Glomerular visceral epithelial cell (primary cell): ENCODE results near the gene ATF6.
A peak's percentile ranks its signal among the peaks of the same experiment; 100 is the strongest.

Source experiments
- DNase-seq: peaks from one replicate; pipeline ENCODE4 v3.0.0-alpha.2; 2016; ENCODE audit errors: extremely low spot score

Gene ATF6

GRCh38 chr1:161936786-161937185, 170.7 kb downstream of the ATF6 start:
- DNase-seq: no peak

- DNase-seq: no peak
Measured at GRCh38 chr1:161940866-161941591, 174.9 kb downstream of the ATF6 start.

- DNase-seq: no peak
Measured at GRCh38 chr1:161941726-161942436, 175.8 kb downstream of the ATF6 start.

- DNase-seq: no peak
Measured at GRCh38 chr1:161943737-161944136, 177.6 kb downstream of the ATF6 start.

DNA sequence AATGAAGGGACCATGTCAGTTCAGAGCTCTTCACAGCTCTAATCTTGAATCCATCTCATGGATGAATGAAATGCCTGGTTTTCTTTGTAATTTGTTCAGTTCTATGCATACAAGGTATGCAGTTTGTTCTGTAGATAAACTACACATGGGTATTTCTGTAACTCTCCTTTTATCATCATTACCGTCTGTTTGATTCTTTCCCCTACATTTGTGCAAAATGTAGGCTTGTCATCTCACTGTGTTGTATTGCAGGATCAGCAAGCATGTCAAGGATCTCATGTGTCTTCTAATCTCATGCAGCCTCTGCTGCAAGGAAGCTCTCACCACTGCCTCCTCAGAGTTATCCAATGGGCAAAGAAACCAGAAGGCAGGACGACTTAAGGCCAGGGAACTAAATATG, 178.3 kb downstream of the ATF6 start:
- DNase-seq: no peak

GRCh38 chr1:161945306-161946060, 179.4 kb downstream of the ATF6 start:
- no peak for DNase-seq

GRCh38 chr1:161946071-161946987, 180.2 kb downstream of the ATF6 start:
- no peak for DNase-seq

DNA sequence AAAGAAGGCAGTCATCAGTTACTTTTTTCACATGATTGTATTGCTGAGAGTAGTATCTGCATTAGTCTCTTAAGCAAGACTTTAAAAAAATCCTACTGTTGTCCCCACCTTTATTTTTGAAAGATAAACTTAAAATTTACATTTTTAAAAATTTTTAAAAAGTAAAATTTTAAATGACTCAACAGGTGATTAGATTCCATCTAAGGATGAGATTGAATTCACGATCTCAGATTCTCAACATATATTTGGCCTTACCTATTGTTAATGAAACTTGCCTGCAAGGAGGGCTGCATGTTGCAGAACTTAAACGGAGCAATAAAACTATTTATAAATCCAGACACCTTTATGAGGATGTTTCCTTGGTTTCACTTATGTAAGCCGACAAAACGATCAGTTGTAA, 182.3 kb downstream of the ATF6 start:
- no peak for DNase-seq

GRCh38 chr1:161949548-161949947, 183.4 kb downstream of the ATF6 start:
- DNase-seq: no peak

GRCh38 chr1:161950377-161950776, 184.3 kb downstream of the ATF6 start:
- DNase-seq: no peak

- no peak for DNase-seq
Measured at GRCh38 chr1:161951646-161952045, 185.5 kb downstream of the ATF6 start.

DNA sequence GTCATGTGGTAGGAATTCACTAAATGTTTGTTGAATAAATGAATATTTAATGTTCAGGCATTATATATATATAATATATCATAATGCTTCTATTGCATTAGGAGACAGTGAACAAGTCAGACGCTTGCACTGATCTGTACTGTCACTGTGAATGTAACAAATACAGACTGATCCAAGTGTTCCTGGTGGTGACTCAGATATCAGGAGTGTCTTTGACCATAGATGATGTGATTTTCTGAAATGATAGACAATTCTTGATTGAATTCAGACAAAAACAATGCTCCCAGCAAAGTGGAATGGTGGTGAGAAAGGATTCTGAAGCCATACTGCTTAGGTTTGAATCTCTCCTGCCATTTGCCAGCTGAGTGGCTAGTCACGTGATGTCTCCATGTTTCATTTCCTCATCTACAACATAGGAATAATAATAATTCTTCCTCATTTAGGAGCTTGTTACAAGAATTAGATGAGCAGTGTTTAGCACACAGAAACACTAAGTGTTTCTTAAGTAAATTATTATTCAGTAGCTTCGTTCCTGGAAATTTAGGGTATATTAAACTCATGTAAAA, 186.6 kb downstream of the ATF6 start:
- DNase-seq: no peak

DNA sequence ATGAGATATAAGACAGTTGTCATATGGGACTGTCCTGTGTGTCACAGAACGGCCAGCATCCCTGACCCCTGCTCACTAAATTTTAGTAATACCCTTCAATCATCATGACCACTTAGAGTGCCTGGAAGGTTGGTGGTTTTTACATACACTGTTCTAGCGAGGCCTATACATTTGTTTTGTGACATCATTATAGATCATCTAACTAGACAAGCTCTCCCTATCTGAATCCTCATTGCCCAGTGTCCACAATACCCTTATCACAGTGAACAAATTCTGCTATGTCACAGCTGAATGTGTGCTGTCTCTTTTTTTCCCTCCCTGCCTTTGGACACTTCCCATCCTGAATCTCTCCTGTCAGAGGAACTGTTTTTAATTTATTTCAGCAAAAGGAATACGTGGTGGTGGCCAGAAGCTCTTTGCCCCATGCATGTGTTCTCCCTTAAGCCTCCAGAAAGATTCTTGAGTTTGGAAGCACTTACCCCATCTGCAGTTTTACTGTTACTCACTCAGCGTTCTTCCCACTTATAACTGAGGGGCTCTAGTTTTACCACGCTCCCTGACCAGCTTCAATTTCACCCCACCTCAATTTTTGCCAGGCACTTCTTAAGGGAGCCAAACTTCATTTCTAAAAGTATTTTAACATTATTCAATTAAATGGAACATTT, 187.3 kb downstream of the ATF6 start:
- no peak for DNase-seq

DNA sequence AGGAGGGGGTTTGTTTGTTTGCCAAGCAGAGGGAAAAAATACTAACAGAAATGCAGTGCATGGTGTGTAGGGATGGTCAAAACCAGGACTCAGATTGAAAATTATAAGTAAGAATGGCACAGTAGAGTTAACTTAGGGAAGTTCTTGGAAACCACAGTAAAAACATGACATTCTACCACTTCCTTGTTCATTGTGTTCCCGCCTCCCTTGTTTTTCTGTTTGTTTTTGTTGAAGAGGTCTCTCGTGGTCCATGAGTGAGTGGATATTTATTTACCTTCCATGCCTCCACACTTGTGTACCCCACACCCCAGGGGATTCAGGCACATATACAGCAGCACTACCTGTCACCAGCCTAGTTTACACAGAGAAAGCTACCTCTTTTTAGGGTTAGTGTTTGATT, 187.9 kb downstream of the ATF6 start:
- DNase-seq: no peak

- DNase-seq: no peak
Measured at GRCh38 chr1:161954466-161954865, 188.3 kb downstream of the ATF6 start.

- DNase-seq: no peak
Measured at GRCh38 chr1:161955606-161956005, 189.5 kb downstream of the ATF6 start.

DNA sequence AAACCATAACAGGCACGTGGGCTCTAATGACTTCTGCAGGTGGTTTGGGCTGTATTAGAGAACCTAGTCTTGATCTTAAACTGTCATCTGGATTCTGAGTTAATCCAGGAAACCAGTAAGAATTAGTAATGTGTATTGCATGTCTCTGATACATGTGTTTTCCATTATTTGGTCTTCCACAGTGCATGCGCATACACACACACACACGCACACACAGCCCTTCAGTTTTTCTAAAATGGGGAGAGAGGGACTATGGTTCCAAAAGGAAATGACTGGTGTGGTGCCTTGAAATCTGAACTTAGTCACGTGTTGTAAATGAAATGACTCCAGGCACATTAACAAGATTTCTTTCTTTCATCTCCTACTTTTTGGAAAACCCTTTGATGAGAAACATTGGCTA, 190.0 kb downstream of the ATF6 start:
- no peak for DNase-seq

DNA sequence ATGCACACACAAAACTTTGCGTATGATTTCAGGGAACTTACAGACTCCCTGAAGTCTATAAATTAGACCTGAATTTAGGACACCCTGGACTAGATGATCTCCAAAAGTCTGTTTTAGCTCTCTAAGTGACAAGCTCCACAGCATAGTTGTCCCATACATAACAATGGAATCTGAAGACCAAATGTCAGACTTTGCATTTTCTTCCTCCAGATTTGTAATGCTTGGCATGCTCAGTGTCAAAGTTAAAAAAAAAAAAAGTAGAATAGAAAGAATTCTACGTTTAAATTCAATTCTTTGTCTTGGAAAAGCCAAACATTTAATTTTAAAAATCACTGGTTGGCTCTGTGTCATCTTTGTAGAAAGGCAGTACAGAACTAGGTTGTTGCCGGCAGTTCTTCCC, 190.8 kb downstream of the ATF6 start:
- DNase-seq: no peak

- peak; percentile 55 for DNase-seq
Measured at GRCh38 chr1:161958425-161958824, 192.3 kb downstream of the ATF6 start.

DNA sequence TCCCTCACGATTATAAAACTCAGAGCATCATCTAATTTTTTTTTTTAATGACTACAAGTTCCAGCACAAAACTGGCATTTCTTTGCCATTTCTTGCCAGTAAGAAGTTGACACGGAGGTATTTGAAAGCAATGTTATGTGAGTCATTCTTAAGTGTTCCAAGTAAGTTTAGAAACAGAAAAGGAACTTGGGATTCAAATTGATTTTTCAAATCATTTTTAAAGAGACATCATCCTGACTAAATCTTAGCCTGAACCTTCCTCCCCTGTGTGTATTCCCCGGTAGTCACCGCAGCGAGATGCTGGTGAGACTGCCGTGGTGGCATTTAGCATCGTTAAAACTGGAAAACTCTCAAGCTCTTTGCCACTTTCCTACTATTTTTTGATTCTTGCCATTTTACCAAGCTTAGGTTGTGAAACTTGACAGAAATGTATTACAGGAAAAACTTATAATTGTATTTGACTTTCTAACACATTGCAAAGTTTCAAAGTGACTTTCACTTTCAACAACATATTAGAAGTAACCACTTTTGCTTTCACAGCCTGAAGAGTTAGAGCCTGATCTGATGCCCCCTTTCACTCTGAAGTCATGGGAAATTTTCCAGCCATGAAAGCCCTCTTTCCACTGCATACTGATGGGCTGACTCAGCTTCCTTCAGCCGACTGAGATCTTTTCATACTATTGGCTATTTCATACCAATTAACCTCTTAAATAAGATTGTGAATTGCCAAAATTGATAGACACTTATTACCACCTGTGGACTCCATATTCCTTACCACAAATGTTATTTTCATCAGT, 196.2 kb downstream of the ATF6 start:
- DNase-seq: peak; percentile 84
